HepG2 (cell line): ENCODE measurements around the gene PIK3C3. TPM values are rescaled to one million over a fixed set of nuclear protein-coding genes. Genes with fewer than 3 reads are reported as not detected.

Experiments used
- BATF2 ChIP-seq: sonication (generic); formaldehyde crosslinking; IDR thresholded peaks from 2 replicates; pipeline ENCODE4 v1.8.0; 2022; ENCODE audit warnings: mild to moderate bottlenecking, missing genetic modification reagents, moderate library complexity
- CBX1 ChIP-seq: IDR thresholded peaks from one replicate; pipeline ENCODE4 v1.6.1; 2016; ENCODE audit warnings: antibody characterized with exemption, low read depth
- CREB1 ChIP-seq, 2 experiments: fragments of 450-650 bp in 1 of 2; IDR thresholded peaks; 2 replicates each; pipeline ENCODE4 v1.6.1; 2016 to 2017; ENCODE audit warnings: control low read depth in 1 of 2, mild to moderate bottlenecking in 1 of 2, missing compliant biosample characterization in 1 of 2, missing genetic modification characterization in 1 of 2
- EHMT2 ChIP-seq: fragments of 200-600 bp; sonication (generic); IDR thresholded peaks from 2 replicates; pipeline ENCODE4 v1.7.0; 2017; ENCODE audit warnings: antibody characterized with exemption, low read depth, low read length, borderline replicate concordance
- FOSL2 ChIP-seq: sonication (generic); formaldehyde crosslinking; IDR thresholded peaks from 2 replicates; pipeline ENCODE4 v1.4.0; 2020; ENCODE audit warnings: missing genetic modification reagents
- FOXM1 ChIP-seq: sonication (generic); formaldehyde crosslinking; IDR thresholded peaks from 2 replicates; pipeline ENCODE4 v1.5.0; 2020; ENCODE audit warnings: missing genetic modification reagents
- HBP1 ChIP-seq: IDR thresholded peaks from 2 replicates; pipeline ENCODE4 v1.6.1; 2016; ENCODE audit warnings: low read depth, control low read depth
- HNF4G ChIP-seq, 2 experiments: sonication (generic) in 1 of 2; formaldehyde crosslinking in 1 of 2; IDR thresholded peaks; 2 replicates each; pipeline versions ENCODE4 v1.4.0 to v1.6.1; 2011 to 2020; ENCODE audit warnings: borderline replicate concordance in 2 of 2, low read depth in 2 of 2, mild to moderate bottlenecking in 2 of 2, low read length in 1 of 2, missing genetic modification reagents in 1 of 2, moderate library complexity in 1 of 2
- HNRNPLL ChIP-seq: fragments of 200-400 bp; formaldehyde crosslinking; IDR thresholded peaks from 2 replicates; pipeline ENCODE4 v1.6.1; 2017; ENCODE audit warnings: mild to moderate bottlenecking, low read depth, low read length; ENCODE audit not compliant: poor library complexity, severe bottlenecking
- HOXA3 ChIP-seq: sonication (generic); formaldehyde crosslinking; IDR thresholded peaks from 2 replicates; pipeline ENCODE4 v1.5.0; 2020; ENCODE audit warnings: missing genetic modification reagents
- JUNB ChIP-seq: sonication (generic); formaldehyde crosslinking; IDR thresholded peaks from 2 replicates; pipeline ENCODE4 v1.8.0; 2022; ENCODE audit warnings: missing genetic modification reagents, mild to moderate bottlenecking, borderline replicate concordance
- KLF11 ChIP-seq: IDR thresholded peaks from 2 replicates; pipeline ENCODE4 v1.6.1; 2016; ENCODE audit warnings: missing compliant biosample characterization
- KMT2B ChIP-seq: IDR thresholded peaks from 2 replicates; pipeline ENCODE4 v1.6.1; 2016; ENCODE audit warnings: missing genetic modification reagents, missing compliant biosample characterization
- MAZ ChIP-seq, 2 experiments: sonication (generic) in 1 of 2; formaldehyde crosslinking in 1 of 2; IDR thresholded peaks; 2 replicates each; pipeline versions ENCODE4 v1.5.0 to v1.6.1; 2012 to 2020; ENCODE audit warnings: low read depth in 2 of 2, mild to moderate bottlenecking in 2 of 2, borderline replicate concordance in 1 of 2, improper control_type of control experiment in 1 of 2, low read length in 1 of 2, missing genetic modification reagents in 1 of 2, moderate library complexity in 1 of 2
- RARA ChIP-seq: IDR thresholded peaks from 2 replicates; pipeline ENCODE4 v1.6.1; 2016; ENCODE audit warnings: missing genetic modification reagents, missing compliant biosample characterization
- RERE ChIP-seq: IDR thresholded peaks from 2 replicates; pipeline ENCODE4 v1.6.1; 2016; ENCODE audit warnings: low read depth, missing genetic modification reagents, missing compliant biosample characterization
- ZNF367 ChIP-seq: sonication (generic); formaldehyde crosslinking; IDR thresholded peaks from 2 replicates; pipeline ENCODE4 v1.4.0; 2020; ENCODE audit warnings: missing genetic modification reagents, borderline replicate concordance
- ZNF510 ChIP-seq: sonication (generic); formaldehyde crosslinking; IDR thresholded peaks from 2 replicates; pipeline ENCODE4 v1.4.0; 2020; ENCODE audit warnings: low read depth, mild to moderate bottlenecking, missing genetic modification reagents
- ZNF710 ChIP-seq: sonication (generic); formaldehyde crosslinking; IDR thresholded peaks from 2 replicates; pipeline ENCODE4 v1.5.0; 2020; ENCODE audit warnings: mild to moderate bottlenecking, missing genetic modification reagents, borderline replicate concordance
- polyA plus RNA-seq, 8 experiments: library from polyadenylated mRNA; depleted of rRNA in 3 of 8; stranded (reverse) in 7 of 8; unstranded in 1 of 8; fragments of >200 nt; fragmentation: Illumina TruSeq in 4 of 8; extraction: Trizol in 4 of 8; gene quantifications; 2 replicates each; pipeline versions ENCODE4 v1.2.1 to v1.2.3, GENCODE V29; 2011 to 2016; ENCODE audit warnings: low read depth in 4 of 8, missing spikeins in 1 of 8, mixed read lengths in 1 of 8; ENCODE audit not compliant: insufficient read depth in 1 of 8
- total RNA-seq, 5 experiments: library from RNA; depleted of rRNA; stranded (reverse); fragments of >200 nt; fragmentation: Illumina TruSeq; extraction: Trizol; gene quantifications; 2 replicates each; pipeline ENCODE4 v1.2.3, GENCODE V29; 2016; ENCODE audit warnings: low read depth in 1 of 5

Gene PIK3C3
- total and polyA plus RNA-seq, 2 of the 13 experiments (the other 11 are each of a cell fraction or from before 2014, with no cell fraction given) = 42.8 to 46.4 TPM

- TF ChIP-seq CREB1 (IDR thresholded peaks at IDR 0.05) (no peak), CREB1 (CRISPR knock-in tag; IDR thresholded peaks at IDR 0.05) (no peak), BATF2 (no peak), FOSL2 (CRISPR knock-in tag) (peak; percentile 17; the same call in 1 of the 2 replicates), KMT2B (no peak), HNRNPLL (no peak), KLF11 (CRISPR knock-in tag) (no peak), ZNF367 (CRISPR knock-in tag) (no peak), ZNF710 (no peak), ZNF510 (CRISPR knock-in tag) (no peak), JUNB (CRISPR knock-in tag) (no peak), RERE (CRISPR knock-in tag) (no peak), RARA (CRISPR knock-in tag) (peak; percentile 61), MAZ (IDR thresholded peaks at IDR 0.05; ENCODE audit: borderline replicate concordance, low read depth, low read length) (no peak), MAZ (CRISPR knock-in tag; IDR thresholded peaks at IDR 0.05; ENCODE audit: low read depth) (no peak), HNF4G (IDR thresholded peaks at IDR 0.05; ENCODE audit: borderline replicate concordance, low read depth, low read length) (no peak), HNF4G (CRISPR knock-in tag; IDR thresholded peaks at IDR 0.05; ENCODE audit: borderline replicate concordance, low read depth) (no peak), CBX1 (no peak), FOXM1 (CRISPR knock-in tag) (no peak), HBP1 (CRISPR knock-in tag) (no peak), HOXA3 (CRISPR knock-in tag) (peak; percentile 8; the same call in 1 of the 2 replicates), EHMT2 (0 out of 2 replicates have a peak, but pooled peaks have one; percentile 26)
Measured at GRCh38 chr18:42113529-42114191, 158.6 kb downstream of the PIK3C3 start (continued).
